Spinal cord (tissue), 10 donors: ENCODE results near the gene TWNK. TPM values are rescaled to one million over a fixed set of nuclear protein-coding genes. Genes with fewer than 3 reads are reported as not detected.

Experiments
- DNase-seq, 6 donors: peaks; one replicate each; pipeline versions ENCODE4 v3.0.0 to v3.0.0-alpha.2; 2013 to 2015; ENCODE audit warnings: low spot score in 6 of 6, low read depth in 4 of 6
- H3K27ac ChIP-seq: one replicate; pipeline ENCODE4 v1.5.1; 2013; ENCODE audit warnings: low read depth, low read length, control low read depth
- H3K27me3 ChIP-seq: one replicate; pipeline ENCODE4 v1.6.1; 2013; ENCODE audit warnings: low read length; ENCODE audit not compliant: control insufficient read depth, insufficient read depth
- H3K36me3 ChIP-seq: one replicate; pipeline ENCODE4 v1.6.1; 2013; ENCODE audit warnings: low read length; ENCODE audit not compliant: control insufficient read depth, insufficient read depth
- H3K4me1 ChIP-seq: one replicate; pipeline ENCODE4 v1.6.1; 2013; ENCODE audit warnings: low read length; ENCODE audit not compliant: control insufficient read depth, insufficient read depth
- H3K4me3 ChIP-seq: one replicate; pipeline ENCODE4 v1.5.1; 2013; ENCODE audit warnings: low read depth, low read length, control low read depth
- H3K9me3 ChIP-seq: one replicate; pipeline ENCODE4 v1.6.1; 2013; ENCODE audit warnings: low read length; ENCODE audit not compliant: control insufficient read depth, insufficient read depth
- WGBS: methylation state at CpG from one replicate; pipeline ENCODE4 v1.1.5; 2013; ENCODE audit warnings: missing lambda C conversion rate; ENCODE audit not compliant: insufficient coverage; 5-methylcytosine and 5-hydroxymethylcytosine counted together
- polyA plus RNA-seq, 2 donors: library from polyadenylated mRNA; unstranded; fragments of 120-200 nt; gene quantifications; one replicate each; pipeline ENCODE4 v1.2.1, GENCODE V29; 2013; ENCODE audit not compliant: insufficient read length in 2 of 2
- total RNA-seq, 2 donors: library from RNA; depleted of rRNA in 1 of 2; stranded (reverse); fragments of 120-200 nt in 1 of 2; fragments of >200 nt in 1 of 2; gene quantifications; one replicate each; pipeline versions ENCODE4 v1.2.3 to v1.2.4, GENCODE V29; 2013 to 2014
- donor health status: healthy.

Gene TWNK
- total and polyA plus RNA-seq, 4 donors = 4.8 to 10.2 (median 7.5) TPM

GRCh38 chr10:101015582-101015973 is 28.2 kb downstream of the TWNK start:
- Histone ChIP-seq H3K4me3 (no peak overlapping the region), H3K9me3 (no peaks in the 10 kb centered on the region), H3K4me1 (peaks cover 23% of the 10 kb centered on the region), H3K27ac (no peak overlapping the region), H3K27me3 (peaks cover 39% of the 10 kb centered on the region), H3K36me3 (peaks cover 2% of the 10 kb centered on the region)
- DNase-seq = no peak
- 90% methylated on average over 7 of the region's 8 CpGs for WGBS

- H3K4me1 ChIP-seq = peaks cover 23% of the 10 kb centered on the region
- H3K9me3 ChIP-seq = no peaks in the 10 kb centered on the region
- peaks cover 5% of the 10 kb centered on the region for H3K36me3 ChIP-seq
- peaks cover 39% of the 10 kb centered on the region for H3K27me3 ChIP-seq
- H3K27ac ChIP-seq = no peak overlapping the region
- no peak overlapping the region for H3K4me3 ChIP-seq
- no peak for DNase-seq
- WGBS = 49% methylated on average over 4 of the region's 5 CpGs
Observed at GRCh38 chr10:101016814-101017213, 29.5 kb downstream of the TWNK start.

- peaks cover 11% of the 10 kb centered on the region for H3K36me3 ChIP-seq
- 28% methylated on average over 15 of the region's 20 CpGs for WGBS
- peaks cover 43% of the 10 kb centered on the region for H3K27me3 ChIP-seq
- peaks cover 20% of the 10 kb centered on the region for H3K4me1 ChIP-seq
- H3K4me3 ChIP-seq = no peak overlapping the region
- no peak for DNase-seq
- H3K27ac ChIP-seq = no peak overlapping the region
- H3K9me3 ChIP-seq = no peaks in the 10 kb centered on the region
Observed at GRCh38 chr10:101018118-101018599, 30.8 kb downstream of the TWNK start.

- Histone ChIP-seq H3K4me3 (no peak overlapping the region), H3K27me3 (peaks cover 43% of the 10 kb centered on the region), H3K27ac (no peak overlapping the region), H3K36me3 (peaks cover 16% of the 10 kb centered on the region), H3K4me1 (peaks cover 16% of the 10 kb centered on the region), H3K9me3 (no peaks in the 10 kb centered on the region)
- peak in 1 of 6 donors; percentile 71 for DNase-seq
- 10% methylated on average over 39 of the region's 45 CpGs for WGBS
Observed at GRCh38 chr10:101018600-101019439, 31.5 kb downstream of the TWNK start.

- DNase-seq = no peak
- Histone ChIP-seq H3K36me3 (peaks cover 17% of the 10 kb centered on the region), H3K9me3 (no peaks in the 10 kb centered on the region), H3K27ac (no peak overlapping the region), H3K4me3 (no peak overlapping the region), H3K27me3 (peaks cover 43% of the 10 kb centered on the region), H3K4me1 (peaks cover 12% of the 10 kb centered on the region)
- no CpG with 5 or more reads among the region's 2 CpGs for WGBS
Observed at GRCh38 chr10:101019440-101019703, 32.0 kb downstream of the TWNK start.

GRCh38 chr10:101020427-101021075 is 33.2 kb downstream of the TWNK start:
- peaks cover 10% of the 10 kb centered on the region for H3K4me1 ChIP-seq
- H3K36me3 ChIP-seq = peaks cover 16% of the 10 kb centered on the region
- H3K9me3 ChIP-seq = no peaks in the 10 kb centered on the region
- no peak overlapping the region for H3K4me3 ChIP-seq
- no peak for DNase-seq
- 79% methylated on average over 5 of the region's 10 CpGs for WGBS
- peaks cover 43% of the 10 kb centered on the region for H3K27me3 ChIP-seq
- no peak overlapping the region for H3K27ac ChIP-seq

GRCh38 chr10:101021239-101021638 is 33.9 kb downstream of the TWNK start:
- WGBS = 81% methylated on average over 4 of the region's 4 CpGs
- Histone ChIP-seq H3K36me3 (peaks cover 15% of the 10 kb centered on the region), H3K4me3 (no peak overlapping the region), H3K27ac (no peak overlapping the region), H3K9me3 (no peaks in the 10 kb centered on the region), H3K4me1 (peaks cover 10% of the 10 kb centered on the region), H3K27me3 (peaks cover 38% of the 10 kb centered on the region)
- no peak for DNase-seq

GRCh38 chr10:101021692-101022251 is 34.4 kb downstream of the TWNK start:
- DNase-seq = no peak
- 81% methylated on average over 10 of the region's 11 CpGs for WGBS
- no peaks in the 10 kb centered on the region for H3K9me3 ChIP-seq

GRCh38 chr10:101022967-101023705 is 35.8 kb downstream of the TWNK start:
- no peak overlapping the region for H3K4me3 ChIP-seq
- 87% methylated on average over 11 of the region's 15 CpGs for WGBS
- no peak overlapping the region for H3K27ac ChIP-seq
- H3K27me3 ChIP-seq = peaks cover 28% of the 10 kb centered on the region
- peaks cover 15% of the 10 kb centered on the region for H3K36me3 ChIP-seq
- H3K9me3 ChIP-seq = no peaks in the 10 kb centered on the region
- no peak for DNase-seq
- peaks cover 10% of the 10 kb centered on the region for H3K4me1 ChIP-seq

More at GRCh38 chr10:101021692-101022251, 34.4 kb downstream of the TWNK start:
- Histone ChIP-seq H3K4me1 (peaks cover 10% of the 10 kb centered on the region), H3K36me3 (peaks cover 15% of the 10 kb centered on the region), H3K27me3 (peaks cover 33% of the 10 kb centered on the region), H3K27ac (no peak overlapping the region), H3K4me3 (no peak overlapping the region)
